GM11168 (cell line): ENCODE results near the gene NTRK3.
"Not testable (repeated sequence)": the region's sequence is repeated elsewhere in the genome, so short reads cannot be mapped to it uniquely, and the experiment has no call there.

Source experiments
- in situ Hi-C: fragments of 300-500 bp; cut with MboI; formaldehyde crosslinking; loops from one replicate; pipeline ENCODE4 v1.12.0; 2022; ENCODE audit warnings: low sequenced_read_pairs; ENCODE audit not compliant: unreplicated experiment

The NTRK3 gene

GRCh38 chr15:88043396-88043795, 213.1 kb downstream of the NTRK3 start:
- in situ Hi-C loops, result no loop called here

GRCh38 chr15:88042047-88042446, 214.5 kb downstream of the NTRK3 start:
- in situ Hi-C loops, result no loop called here

- in situ Hi-C loops, result no loop called here
Observed at GRCh38 chr15:88040516-88040915, 216.0 kb downstream of the NTRK3 start.

- in situ Hi-C loops, result no loop called here
Observed at GRCh38 chr15:88038261-88038660, 218.3 kb downstream of the NTRK3 start.

DNA sequence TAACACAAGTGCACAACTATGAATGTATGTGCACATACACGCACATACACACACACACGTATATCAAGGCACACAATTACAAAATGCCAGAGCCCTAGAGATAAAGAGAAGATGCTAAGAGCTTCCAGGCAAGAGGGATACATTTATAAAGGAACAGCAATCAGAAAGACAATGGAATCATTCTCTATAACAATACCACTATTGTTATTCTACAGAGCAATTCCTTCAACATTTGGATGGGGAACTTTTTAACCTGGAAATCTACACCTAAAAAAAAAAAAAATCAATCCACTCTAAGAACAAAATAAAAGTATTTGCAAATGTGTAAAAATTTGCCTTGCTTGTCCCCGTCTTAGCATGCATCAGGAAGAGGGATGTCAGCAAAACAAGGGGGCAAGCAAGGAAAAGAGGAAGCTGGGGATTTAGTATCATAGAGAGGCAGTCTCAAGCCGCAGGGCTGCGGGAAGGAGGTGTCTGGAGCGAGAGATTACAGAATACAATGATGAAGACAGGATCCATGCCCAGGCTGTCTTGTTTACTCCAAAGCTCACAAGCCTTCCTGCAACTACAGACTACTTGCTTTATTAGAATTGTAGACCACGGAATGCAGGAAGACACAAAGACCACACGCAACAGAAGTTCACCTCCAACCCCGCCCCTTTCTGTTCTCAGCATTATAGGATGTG, 220.2 kb downstream of the NTRK3 start:
- in situ Hi-C loops, result no loop called here

DNA sequence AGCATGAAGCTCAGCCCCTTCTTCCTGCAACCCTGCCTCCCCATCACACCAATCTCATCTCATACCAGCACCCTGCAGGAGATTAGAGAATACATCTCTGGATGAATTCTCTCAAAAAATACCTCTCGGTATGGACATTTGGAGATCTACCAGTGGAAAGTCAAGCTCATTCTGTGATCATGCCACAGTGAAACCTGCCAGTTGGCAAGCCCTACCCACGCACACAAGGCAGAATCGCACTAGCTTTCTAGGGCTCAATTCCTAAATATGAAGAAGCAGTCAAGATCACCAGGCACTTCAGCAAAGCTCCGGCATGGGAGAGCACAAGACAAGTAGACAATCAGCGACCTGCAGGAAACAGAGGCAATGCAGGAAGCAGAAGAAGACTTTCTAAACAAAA, 221.2 kb downstream of the NTRK3 start:
- in situ Hi-C loops, result no loop called here

DNA sequence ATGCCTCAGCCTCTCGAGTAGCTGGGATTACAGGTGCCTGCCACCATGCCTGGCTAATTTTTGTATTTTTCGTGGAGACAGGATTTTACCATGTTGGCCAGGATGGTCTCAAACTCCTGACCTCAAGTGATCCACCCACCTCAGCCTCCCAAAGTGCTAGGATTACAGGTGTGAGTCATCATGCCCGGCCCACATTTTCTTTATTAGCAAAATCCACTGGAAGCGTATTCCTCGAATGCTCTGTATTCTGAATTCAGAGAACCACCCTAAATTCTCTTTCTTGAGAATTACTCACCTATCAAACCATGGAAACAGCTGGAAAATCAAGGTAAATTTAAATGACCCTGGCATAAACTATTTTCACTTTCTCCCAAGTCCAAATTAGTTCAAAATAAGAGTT, 223.1 kb downstream of the NTRK3 start:
- in situ Hi-C loops, result not testable (repeated sequence)

DNA sequence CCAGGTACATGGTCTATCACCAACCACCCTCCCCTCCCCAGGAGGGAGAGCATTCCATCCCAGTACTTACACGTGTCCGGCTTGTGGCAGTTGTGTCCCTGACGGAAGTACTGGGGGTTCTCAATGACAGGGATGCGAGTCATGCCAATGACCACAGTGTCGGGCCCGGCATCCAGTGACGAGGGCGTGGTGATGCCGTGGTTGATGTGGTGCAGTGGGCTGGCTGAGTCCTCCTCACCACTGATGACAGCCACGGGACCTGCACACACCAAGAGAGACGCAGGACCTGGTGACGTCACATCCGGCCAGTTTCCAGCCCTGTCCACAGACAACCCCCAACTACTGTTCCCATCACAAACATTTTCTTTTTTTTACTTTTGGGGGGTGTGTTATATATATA, 223.8 kb downstream of the NTRK3 start:
- in situ Hi-C loops, result no loop called here

DNA sequence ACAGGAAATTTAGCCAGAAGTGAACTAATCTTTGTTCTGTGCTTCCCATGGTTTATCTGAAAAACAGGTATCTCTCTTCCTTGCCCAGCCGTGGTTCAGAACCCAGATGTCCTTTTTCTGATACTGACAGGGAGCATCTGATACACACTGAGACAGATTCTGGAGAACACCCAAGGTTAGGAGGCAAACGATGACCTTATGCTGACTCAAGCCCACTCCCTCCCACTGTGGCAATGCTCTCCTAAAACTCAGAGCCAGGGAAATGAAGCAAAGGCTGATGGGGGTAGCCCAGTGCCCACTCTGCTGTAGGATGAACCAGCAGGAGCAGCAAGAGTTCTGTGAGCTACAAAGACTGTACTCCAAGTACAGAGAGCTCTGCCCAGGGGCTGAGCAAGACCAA, 225.1 kb downstream of the NTRK3 start:
- in situ Hi-C loops, result no loop called here

GRCh38 chr15:88029696-88030095, 226.8 kb downstream of the NTRK3 start:
- in situ Hi-C loops, result no loop called here

DNA sequence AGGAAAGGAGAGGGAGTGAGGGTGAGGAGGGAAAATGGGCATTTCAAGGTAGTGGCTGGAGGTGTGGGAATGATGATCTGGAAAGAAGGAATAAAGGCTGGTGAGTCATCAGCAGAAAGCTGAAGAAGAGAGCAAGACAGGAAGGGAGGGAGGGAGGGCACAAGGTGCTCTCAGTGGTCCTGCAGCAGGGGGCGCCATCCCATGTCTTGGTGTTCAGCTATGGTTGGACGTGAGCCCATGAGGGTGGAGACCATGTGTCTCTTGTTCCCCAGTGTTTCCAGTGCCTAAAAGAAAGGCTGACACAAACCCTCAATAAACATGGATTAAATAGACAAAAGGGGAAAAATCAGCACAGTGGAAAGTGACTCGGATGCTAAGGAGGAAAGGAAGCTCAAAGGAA, 228.5 kb downstream of the NTRK3 start:
- in situ Hi-C loops, result no loop called here

DNA sequence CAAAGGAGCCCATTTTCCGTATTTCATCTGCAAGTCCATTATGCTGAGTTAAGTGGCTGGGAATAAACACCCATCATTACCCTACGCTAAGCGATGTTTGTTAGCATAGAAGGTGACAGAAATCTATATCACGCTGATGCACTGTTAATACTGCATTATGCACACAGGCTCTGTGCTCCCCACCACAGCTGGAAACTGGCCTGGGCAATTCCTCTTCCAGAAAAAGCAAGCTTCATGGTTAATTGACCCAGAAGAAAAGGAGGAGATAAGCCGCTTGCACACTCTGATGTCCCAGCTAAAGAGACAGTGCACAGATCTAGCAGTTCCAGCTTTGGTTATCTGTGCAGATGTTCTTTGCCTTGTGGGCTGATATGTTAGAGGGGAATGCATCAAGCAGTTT, 232.6 kb downstream of the NTRK3 start:
- in situ Hi-C loops, result no loop called here

DNA sequence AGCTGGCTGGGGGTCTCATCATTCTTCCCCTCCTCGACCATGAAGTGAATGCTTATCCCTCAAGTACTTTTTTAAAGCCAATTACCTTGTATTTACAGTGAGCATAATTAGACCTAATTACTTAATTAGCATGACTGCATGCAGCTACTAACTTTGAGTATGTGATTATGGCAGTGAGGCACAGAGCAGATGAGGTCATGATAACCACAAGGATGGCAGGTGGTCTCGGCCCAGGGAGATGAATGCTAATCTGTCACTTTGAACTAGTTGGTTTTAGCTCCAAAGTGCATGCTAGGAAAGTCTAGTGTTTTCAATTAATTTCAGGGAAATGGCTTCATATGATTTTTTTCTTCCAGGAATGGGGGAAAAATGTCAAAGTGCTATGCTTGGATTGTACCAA, 233.8 kb downstream of the NTRK3 start:
- in situ Hi-C loops, result no loop called here

DNA sequence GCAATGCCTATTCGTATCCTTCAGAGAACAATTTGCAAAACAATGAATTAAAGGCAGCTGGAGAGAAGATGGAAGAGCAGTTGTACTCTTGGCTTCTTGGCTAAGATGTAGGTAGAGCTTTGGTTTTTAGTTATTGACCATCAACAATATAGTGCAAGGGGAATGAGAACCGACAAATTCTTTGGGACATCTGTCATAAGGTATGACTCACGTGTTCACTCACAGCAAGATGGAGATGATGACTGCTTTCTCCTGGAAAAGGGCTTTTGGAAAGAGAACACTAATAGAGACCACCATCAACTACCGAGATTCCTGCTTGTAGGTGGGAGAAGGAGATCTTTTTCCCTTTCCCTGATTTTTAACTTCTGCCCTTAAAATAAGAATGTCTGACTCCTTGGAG, 234.9 kb downstream of the NTRK3 start:
- in situ Hi-C loops, result no loop called here

DNA sequence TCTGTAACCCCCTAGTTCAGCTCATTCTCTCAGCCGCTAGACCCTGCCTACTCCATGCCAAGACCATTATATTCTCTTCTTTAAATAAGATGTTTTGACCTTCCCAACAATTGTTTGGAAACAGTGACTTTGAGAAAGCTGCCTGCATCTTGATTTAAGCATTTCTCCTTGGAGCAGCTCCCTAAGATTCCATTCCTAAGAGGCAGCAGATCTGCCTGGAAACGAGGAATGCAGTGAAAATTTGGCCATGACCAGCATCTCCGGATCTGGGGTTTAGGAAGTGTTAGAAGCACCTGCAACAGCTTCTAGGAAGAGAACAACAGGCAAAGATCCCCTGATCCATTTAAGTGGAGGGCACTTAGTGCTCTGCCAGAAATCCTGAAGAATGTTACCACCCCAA, 235.7 kb downstream of the NTRK3 start:
- in situ Hi-C loops, result no loop called here

DNA sequence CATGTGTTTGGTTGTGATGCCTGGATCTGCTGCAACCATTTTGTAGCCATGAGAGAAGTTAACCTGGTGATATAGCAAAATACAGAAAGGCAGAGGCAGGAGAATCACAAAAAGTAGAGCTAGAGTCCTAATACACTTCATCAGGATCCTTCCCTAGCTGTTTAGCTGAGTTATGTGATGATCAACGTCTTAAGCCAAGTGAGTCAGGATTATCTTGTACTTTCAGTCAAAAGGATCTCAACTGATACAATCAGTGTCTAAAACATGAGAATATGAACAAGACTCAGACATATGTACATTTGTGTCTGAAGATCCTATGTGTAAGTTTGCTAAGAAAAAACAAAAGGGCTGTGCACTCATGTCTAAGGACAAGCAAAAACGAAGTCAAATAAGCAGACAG, 236.9 kb downstream of the NTRK3 start:
- in situ Hi-C loops, result no loop called here

DNA sequence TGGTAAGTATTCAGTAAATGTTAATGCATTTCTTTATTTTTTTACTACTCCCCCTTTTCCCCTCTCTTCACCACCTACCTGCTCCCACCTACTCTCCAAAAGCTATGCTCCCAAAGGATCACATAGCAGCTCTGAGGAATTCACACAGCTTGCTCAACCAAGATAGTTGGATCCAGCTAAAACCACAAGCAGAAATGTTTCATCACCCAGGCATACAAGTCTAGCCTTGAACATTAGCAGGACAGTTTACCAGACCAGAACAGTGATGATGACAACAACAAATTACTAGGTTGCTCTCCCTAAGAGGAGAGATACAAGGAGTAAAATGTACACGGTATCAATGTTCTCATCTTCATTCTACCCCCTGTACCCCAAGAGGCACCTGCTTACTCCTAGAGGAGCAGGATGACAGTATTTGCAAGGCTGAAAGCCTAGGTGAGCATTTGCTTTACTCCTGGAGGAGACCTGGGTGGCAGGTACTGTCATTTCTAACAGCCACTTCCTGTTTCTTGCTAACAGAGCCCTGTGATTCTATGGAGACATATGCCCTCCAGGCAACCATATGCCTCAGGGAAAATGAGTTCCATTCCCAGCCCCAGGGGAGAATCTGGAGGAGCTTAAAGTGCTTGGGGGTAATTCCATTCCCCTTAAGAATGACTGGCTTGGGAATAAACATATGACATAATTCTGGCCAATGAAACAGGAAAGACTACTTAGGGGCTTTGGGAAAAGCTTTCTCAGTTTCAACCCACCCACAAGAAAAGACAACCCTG, 237.5 kb downstream of the NTRK3 start:
- in situ Hi-C loops, result no loop called here

DNA sequence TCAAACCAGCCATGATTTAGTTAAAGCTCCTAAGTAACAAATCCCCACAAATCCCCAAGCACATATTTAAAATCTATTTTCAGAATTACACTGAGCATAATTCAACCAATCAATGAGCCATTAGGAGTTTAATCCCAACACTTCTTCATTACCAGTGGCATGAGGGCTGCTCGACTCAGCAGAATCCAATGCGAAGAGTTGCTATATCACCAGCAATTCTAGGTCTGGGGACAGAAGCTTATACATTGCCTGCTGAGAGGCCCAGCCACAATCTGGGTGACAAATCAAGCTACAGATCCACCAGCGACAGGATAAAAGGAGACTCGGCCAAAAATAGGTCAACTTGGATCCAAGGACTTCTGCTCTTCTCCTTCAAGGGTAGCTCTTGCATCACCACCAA, 238.8 kb downstream of the NTRK3 start:
- in situ Hi-C loops, result no loop called here

DNA sequence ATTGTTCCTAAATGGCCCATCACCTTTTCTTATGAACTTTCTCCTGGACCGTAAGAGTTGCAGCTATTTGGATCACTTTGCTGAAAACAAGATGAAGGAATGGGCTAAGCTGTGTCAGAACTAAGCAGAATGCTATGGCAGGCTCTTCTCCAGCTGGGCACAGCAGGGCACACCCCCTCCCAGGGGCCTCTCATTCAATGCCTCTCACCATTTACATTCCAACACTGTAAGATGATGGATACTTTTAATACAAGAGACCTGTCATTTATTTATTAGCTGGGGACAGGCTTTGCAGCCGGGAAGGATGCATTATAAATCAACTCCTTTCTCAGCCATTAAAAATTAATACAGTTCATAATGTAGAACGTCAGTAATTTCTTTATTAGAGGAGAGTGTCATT, 240.1 kb downstream of the NTRK3 start:
- in situ Hi-C loops, result no loop called here

- in situ Hi-C loops, result no loop called here
Observed at GRCh38 chr15:88015228-88015860, 241.2 kb downstream of the NTRK3 start.

DNA sequence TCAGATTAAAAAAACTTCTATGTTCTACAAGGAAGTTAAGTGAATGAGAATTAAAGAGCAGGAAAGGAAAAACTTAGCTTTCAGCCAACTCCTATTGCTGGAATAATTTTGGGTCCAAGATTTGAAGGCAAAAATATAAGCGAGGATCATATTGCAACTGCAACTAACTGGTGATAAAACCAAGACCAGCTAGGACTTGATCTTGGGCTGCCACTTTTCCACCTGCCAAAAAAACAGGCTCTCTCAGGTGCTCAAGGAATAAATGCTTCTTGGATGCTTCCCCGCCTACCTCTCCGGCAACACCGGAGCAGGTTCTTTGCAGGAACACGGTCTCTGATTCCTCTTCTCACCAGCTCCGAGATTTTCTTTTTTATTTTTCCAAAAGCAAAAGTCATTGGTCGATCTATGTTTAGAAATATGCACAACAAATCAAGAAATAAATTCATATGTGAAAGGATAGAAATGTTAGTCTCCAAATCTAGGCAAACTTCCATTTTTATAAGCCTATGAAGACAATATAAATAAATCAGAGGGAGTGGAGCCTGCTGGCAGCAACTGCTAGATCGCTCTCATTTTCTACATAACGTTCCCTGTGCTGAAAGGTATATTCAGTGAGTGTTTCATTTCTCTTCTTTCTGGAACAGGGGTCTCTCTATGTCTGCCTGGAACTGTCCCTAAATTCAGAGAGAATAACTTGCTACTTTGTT, 241.9 kb downstream of the NTRK3 start:
- in situ Hi-C loops, result no loop called here
